Liver (tissue), 3 donors: Measurements from ENCODE around the gene IKZF1.

ENCODE experiments used
- EGR1 ChIP-seq, 2 donors: IDR thresholded peaks; 2 replicates each; pipeline ENCODE4 v1.6.1; 2016 to 2018; ENCODE audit warnings: antibody characterized with exemption in 2 of 2, low read depth in 2 of 2
- GABPA ChIP-seq, 2 donors: IDR thresholded peaks in 1 of 2; conservative IDR thresholded peaks in 1 of 2; 2 replicates each; pipeline ENCODE4 v1.6.1; 2016; ENCODE audit warnings: antibody characterized with exemption in 2 of 2, mild to moderate bottlenecking in 1 of 2, moderate library complexity in 1 of 2
- RAD21 ChIP-seq, 2 donors: IDR thresholded peaks; 2 replicates each; pipeline ENCODE4 v1.6.1; 2016; ENCODE audit warnings: antibody characterized with exemption in 2 of 2, mild to moderate bottlenecking in 2 of 2
- TAF1 ChIP-seq: conservative IDR thresholded peaks from 2 replicates; pipeline ENCODE4 v1.6.1; 2016; ENCODE audit warnings: antibody characterized with exemption, mild to moderate bottlenecking
- YY1 ChIP-seq: IDR thresholded peaks from 2 replicates; pipeline ENCODE4 v1.6.1; 2016; ENCODE audit warnings: antibody characterized with exemption, mild to moderate bottlenecking
- TF ChIP-seq, protein P1 (sequence below): fragments of 150-350 bp; IDR thresholded peaks from 2 replicates; pipeline ENCODE4 v1.5.1; 2017; ENCODE audit warnings: improper control_type of control experiment, low read depth, low read length; ENCODE audit not compliant: missing input control
- TF ChIP-seq, protein P2 (sequence below): IDR thresholded peaks from 2 replicates; pipeline ENCODE4 v1.6.1; 2016; ENCODE audit warnings: antibody characterized with exemption, mild to moderate bottlenecking
- TF ChIP-seq, protein P3 (sequence below): IDR thresholded peaks from 2 replicates; pipeline ENCODE4 v1.6.1; 2016; ENCODE audit warnings: antibody characterized with exemption
- TF ChIP-seq, protein P4 (sequence below): IDR thresholded peaks from 2 replicates; pipeline ENCODE4 v1.6.1; 2016; ENCODE audit warnings: antibody characterized with exemption
- donor health status: healthy.
- donor health status: healthy.

DNA sequence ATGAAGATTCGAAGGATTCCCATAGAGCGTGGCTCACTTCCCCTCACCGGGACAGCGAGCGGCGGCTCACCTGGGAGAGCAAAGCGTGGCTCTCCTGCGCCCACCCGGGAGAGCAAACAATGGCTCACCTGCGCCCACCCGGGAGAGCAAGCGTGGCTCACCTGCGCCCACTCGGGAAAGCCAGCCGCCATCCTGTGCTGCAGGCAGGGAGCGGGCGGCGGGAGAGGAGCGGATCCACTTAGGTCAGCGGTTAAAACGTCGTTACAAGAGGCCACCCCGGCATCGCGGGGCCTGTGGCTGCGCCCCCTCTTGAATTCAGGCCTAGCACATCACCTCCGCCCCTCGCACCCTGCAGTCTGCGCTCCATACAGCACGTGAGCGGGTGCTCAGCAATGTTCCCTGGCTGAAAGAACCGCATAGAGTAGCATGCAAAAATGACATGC is 146.1 kb downstream of the IKZF1 start:
- TF ChIP-seq, protein P1, sequence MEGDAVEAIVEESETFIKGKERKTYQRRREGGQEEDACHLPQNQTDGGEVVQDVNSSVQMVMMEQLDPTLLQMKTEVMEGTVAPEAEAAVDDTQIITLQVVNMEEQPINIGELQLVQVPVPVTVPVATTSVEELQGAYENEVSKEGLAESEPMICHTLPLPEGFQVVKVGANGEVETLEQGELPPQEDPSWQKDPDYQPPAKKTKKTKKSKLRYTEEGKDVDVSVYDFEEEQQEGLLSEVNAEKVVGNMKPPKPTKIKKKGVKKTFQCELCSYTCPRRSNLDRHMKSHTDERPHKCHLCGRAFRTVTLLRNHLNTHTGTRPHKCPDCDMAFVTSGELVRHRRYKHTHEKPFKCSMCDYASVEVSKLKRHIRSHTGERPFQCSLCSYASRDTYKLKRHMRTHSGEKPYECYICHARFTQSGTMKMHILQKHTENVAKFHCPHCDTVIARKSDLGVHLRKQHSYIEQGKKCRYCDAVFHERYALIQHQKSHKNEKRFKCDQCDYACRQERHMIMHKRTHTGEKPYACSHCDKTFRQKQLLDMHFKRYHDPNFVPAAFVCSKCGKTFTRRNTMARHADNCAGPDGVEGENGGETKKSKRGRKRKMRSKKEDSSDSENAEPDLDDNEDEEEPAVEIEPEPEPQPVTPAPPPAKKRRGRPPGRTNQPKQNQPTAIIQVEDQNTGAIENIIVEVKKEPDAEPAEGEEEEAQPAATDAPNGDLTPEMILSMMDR, result no peak
- TF ChIP-seq EGR1 (IDR thresholded peaks at IDR 0.05; ENCODE audit: low read depth in 2 of 2) (no peak), YY1 (no peak), TAF1 (no peak), GABPA (IDR thresholded peaks at IDR 0.05 in 1 of 2, conservative IDR thresholded peaks at IDR 0.05 in 1 of 2) (no peak), RAD21 (IDR thresholded peaks at IDR 0.05) (no peak)
- TF ChIP-seq, protein P2, sequence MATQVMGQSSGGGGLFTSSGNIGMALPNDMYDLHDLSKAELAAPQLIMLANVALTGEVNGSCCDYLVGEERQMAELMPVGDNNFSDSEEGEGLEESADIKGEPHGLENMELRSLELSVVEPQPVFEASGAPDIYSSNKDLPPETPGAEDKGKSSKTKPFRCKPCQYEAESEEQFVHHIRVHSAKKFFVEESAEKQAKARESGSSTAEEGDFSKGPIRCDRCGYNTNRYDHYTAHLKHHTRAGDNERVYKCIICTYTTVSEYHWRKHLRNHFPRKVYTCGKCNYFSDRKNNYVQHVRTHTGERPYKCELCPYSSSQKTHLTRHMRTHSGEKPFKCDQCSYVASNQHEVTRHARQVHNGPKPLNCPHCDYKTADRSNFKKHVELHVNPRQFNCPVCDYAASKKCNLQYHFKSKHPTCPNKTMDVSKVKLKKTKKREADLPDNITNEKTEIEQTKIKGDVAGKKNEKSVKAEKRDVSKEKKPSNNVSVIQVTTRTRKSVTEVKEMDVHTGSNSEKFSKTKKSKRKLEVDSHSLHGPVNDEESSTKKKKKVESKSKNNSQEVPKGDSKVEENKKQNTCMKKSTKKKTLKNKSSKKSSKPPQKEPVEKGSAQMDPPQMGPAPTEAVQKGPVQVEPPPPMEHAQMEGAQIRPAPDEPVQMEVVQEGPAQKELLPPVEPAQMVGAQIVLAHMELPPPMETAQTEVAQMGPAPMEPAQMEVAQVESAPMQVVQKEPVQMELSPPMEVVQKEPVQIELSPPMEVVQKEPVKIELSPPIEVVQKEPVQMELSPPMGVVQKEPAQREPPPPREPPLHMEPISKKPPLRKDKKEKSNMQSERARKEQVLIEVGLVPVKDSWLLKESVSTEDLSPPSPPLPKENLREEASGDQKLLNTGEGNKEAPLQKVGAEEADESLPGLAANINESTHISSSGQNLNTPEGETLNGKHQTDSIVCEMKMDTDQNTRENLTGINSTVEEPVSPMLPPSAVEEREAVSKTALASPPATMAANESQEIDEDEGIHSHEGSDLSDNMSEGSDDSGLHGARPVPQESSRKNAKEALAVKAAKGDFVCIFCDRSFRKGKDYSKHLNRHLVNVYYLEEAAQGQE, result no peak
- TF ChIP-seq, protein P3, sequence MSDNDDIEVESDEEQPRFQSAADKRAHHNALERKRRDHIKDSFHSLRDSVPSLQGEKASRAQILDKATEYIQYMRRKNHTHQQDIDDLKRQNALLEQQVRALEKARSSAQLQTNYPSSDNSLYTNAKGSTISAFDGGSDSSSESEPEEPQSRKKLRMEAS, result no peak
- TF ChIP-seq, protein P4, sequence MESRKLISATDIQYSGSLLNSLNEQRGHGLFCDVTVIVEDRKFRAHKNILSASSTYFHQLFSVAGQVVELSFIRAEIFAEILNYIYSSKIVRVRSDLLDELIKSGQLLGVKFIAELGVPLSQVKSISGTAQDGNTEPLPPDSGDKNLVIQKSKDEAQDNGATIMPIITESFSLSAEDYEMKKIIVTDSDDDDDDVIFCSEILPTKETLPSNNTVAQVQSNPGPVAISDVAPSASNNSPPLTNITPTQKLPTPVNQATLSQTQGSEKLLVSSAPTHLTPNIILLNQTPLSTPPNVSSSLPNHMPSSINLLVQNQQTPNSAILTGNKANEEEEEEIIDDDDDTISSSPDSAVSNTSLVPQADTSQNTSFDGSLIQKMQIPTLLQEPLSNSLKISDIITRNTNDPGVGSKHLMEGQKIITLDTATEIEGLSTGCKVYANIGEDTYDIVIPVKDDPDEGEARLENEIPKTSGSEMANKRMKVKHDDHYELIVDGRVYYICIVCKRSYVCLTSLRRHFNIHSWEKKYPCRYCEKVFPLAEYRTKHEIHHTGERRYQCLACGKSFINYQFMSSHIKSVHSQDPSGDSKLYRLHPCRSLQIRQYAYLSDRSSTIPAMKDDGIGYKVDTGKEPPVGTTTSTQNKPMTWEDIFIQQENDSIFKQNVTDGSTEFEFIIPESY, result no peak
